SK-N-MC (cell line): ENCODE measurements around the gene SLC4A11.

Source experiments
- DNase-seq: peaks from one replicate; pipeline ENCODE4 v3.0.0-alpha.2; 2011; ENCODE audit warnings: low read depth, low spot score
- H3K27ac ChIP-seq: fragments of 200-600 bp; sonication (generic); 2 replicates; pipeline ENCODE4 v1.5.1; 2016; ENCODE audit warnings: mixed run types
- H3K36me3 ChIP-seq: fragments of 200-600 bp; sonication (generic); 2 replicates; pipeline ENCODE4 v1.6.1; 2017; ENCODE audit warnings: antibody characterized with exemption, low read length, mixed read lengths; ENCODE audit not compliant: insufficient read depth
- H3K4me3 ChIP-seq: fragments of 200-600 bp; sonication (generic); 2 replicates; pipeline ENCODE4 v1.5.1; 2016
- H3K9ac ChIP-seq: fragments of 200-600 bp; sonication (generic); 2 replicates; pipeline ENCODE4 v1.8.0; 2017; ENCODE audit warnings: mixed run types, mixed read lengths; ENCODE audit not compliant: insufficient read length
- H3K9me3 ChIP-seq: fragments of 200-600 bp; sonication (generic); 2 replicates; pipeline ENCODE4 v1.6.1; 2017; ENCODE audit warnings: low read depth, mild to moderate bottlenecking, antibody characterized with exemption, low read length, moderate library complexity, mixed read lengths
- EZH2 ChIP-seq: fragments of 200-600 bp; sonication (generic); IDR thresholded peaks from one replicate; pipeline ENCODE4 v1.6.1; 2017; ENCODE audit warnings: antibody characterized with exemption
- FOXP2 ChIP-seq: optimal IDR thresholded peaks from 2 replicates; pipeline ENCODE3; 2011; ENCODE audit warnings: mild to moderate bottlenecking, moderate library complexity; ENCODE audit not compliant: insufficient read depth; ENCODE audit errors: extremely low read length, control extremely low read depth
- POLR2AphosphoS5 ChIP-seq: IDR thresholded peaks from 2 replicates; pipeline ENCODE4 v1.6.1; 2012; ENCODE audit warnings: mild to moderate bottlenecking, low read depth, low read length, borderline replicate concordance

Gene SLC4A11

DNA sequence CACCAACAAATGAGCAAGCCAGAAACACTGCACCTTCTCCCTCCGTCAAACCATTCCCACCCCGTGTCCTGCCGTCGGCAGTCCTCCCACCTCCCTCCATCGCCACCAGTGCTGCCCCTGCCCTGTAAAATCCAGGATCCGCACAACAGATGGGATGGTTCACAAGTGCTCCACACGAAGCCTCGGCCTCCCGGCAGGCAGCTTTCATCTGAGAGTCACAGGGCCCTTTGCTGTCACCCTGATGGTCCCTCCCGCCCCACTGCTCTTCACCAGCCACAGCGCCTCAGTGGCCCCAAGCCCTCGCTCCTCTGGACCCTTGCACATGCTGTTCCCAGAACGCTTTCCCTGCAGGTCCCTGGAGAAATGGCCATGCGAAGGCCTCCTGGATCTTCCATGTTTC is 12.1 kb downstream of the SLC4A11 start:
- DNase-seq = no peak
- peaks cover 9% of the 10 kb centered on the region; the same call in 1 of the 2 replicates for H3K36me3 ChIP-seq
- no peak overlapping the region for H3K27ac ChIP-seq

GRCh38 chr20:3226093-3226492 is 12.9 kb downstream of the SLC4A11 start:
- H3K27ac ChIP-seq = no peak overlapping the region
- H3K9ac ChIP-seq = no peak overlapping the region
- H3K36me3 ChIP-seq = peaks cover 16% of the 10 kb centered on the region; the same call in 1 of the 2 replicates
- H3K9me3 ChIP-seq = no peaks in the 10 kb centered on the region
- DNase-seq = no peak
- TF ChIP-seq POLR2AphosphoS5 (no peak), EZH2 (no peak)
- no peak overlapping the region for H3K4me3 ChIP-seq

More for the DNA sequence above, 12.1 kb downstream of the SLC4A11 start:
- no peak for TF ChIP-seq EZH2
- TF ChIP-seq FOXP2 = no peak
- TF ChIP-seq POLR2AphosphoS5 = no peak
- Histone ChIP-seq H3K9me3 (no peaks in the 10 kb centered on the region), H3K4me3 (no peak overlapping the region), H3K9ac (no peak overlapping the region)

DNA sequence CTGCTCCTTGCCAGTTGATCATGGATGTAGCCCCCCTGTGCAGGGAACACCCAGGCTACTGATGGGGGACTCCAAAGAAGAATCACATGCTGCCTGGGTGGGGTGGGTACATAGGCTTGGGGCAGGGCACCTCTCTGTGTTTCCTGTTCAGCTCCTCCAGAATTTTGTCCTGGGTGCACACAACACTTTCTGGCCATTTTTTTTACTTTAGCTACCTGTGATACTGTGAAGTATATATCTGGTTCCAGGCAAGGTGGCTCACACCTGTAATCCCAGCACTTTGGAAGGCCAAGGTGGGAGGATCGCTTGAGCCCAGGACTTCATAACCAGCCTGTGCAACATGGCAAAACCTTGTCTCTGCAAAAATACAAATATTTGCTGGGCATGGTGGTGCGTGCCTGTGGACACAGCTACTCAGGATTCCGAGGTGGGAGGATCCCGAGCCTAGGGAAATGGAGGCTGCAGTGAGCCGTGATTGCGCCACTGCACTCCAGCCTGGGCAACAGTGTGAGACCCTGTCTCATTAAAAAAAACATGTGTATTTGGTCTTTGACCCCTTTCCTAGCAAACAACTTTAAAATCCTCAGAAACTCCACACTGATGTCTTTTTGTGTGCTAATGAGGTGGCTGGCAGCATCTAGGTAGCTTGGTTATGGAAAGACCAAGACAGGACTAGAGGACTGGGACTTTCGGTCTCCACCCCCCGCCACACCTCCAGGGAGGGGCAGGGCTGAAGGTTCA is 14.1 kb downstream of the SLC4A11 start:
- Histone ChIP-seq H3K9ac (no peak overlapping the region), H3K36me3 (peaks cover 17% of the 10 kb centered on the region; the same call in 1 of the 2 replicates), H3K9me3 (no peaks in the 10 kb centered on the region), H3K4me3 (no peak overlapping the region), H3K27ac (no peak overlapping the region)
- DNase-seq = no peak
- TF ChIP-seq EZH2 (no peak), POLR2AphosphoS5 (no peak), FOXP2 (no peak)

GRCh38 chr20:3223994-3224680 is 14.9 kb downstream of the SLC4A11 start:
- DNase-seq = no peak
- Histone ChIP-seq H3K27ac (no peak overlapping the region), H3K36me3 (peaks cover 17% of the 10 kb centered on the region; the same call in 1 of the 2 replicates), H3K4me3 (no peak overlapping the region), H3K9me3 (no peaks in the 10 kb centered on the region), H3K9ac (no peak overlapping the region)
- TF ChIP-seq POLR2AphosphoS5 (no peak), FOXP2 (no peak), EZH2 (no peak)

DNA sequence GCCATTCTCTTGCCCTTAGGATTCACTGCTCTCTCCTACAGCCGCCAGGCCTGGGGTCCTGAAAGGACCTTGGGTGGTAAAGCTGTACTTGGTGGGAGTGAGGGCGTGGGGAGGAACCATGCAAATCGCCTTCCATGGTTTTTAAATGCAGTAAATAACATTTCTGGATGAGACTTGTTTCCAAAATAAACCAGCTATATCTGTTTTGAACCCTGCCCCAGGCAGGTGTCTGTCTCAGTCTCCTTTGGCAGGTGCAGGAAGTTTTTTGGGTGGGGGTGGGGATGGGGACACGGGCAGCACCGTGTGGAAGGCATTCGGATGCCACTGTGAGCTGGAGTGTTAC is 15.4 kb downstream of the SLC4A11 start:
- no peak for DNase-seq
- TF ChIP-seq POLR2AphosphoS5 = no peak
- TF ChIP-seq EZH2 = no peak
- no peak for TF ChIP-seq FOXP2
- Histone ChIP-seq H3K27ac (no peak overlapping the region), H3K36me3 (peaks cover 18% of the 10 kb centered on the region; the same call in 1 of the 2 replicates), H3K9me3 (no peaks in the 10 kb centered on the region), H3K4me3 (no peak overlapping the region), H3K9ac (no peak overlapping the region)

GRCh38 chr20:3222635-3223600 is 16.1 kb downstream of the SLC4A11 start:
- H3K9ac ChIP-seq = no peak overlapping the region
- no peak overlapping the region for H3K4me3 ChIP-seq
- peaks cover 19% of the 10 kb centered on the region; the same call in 1 of the 2 replicates for H3K36me3 ChIP-seq
- H3K9me3 ChIP-seq = no peaks in the 10 kb centered on the region
- no peak overlapping the region for H3K27ac ChIP-seq
- DNase-seq = no peak
- TF ChIP-seq FOXP2 (no peak), POLR2AphosphoS5 (no peak), EZH2 (no peak)

DNA sequence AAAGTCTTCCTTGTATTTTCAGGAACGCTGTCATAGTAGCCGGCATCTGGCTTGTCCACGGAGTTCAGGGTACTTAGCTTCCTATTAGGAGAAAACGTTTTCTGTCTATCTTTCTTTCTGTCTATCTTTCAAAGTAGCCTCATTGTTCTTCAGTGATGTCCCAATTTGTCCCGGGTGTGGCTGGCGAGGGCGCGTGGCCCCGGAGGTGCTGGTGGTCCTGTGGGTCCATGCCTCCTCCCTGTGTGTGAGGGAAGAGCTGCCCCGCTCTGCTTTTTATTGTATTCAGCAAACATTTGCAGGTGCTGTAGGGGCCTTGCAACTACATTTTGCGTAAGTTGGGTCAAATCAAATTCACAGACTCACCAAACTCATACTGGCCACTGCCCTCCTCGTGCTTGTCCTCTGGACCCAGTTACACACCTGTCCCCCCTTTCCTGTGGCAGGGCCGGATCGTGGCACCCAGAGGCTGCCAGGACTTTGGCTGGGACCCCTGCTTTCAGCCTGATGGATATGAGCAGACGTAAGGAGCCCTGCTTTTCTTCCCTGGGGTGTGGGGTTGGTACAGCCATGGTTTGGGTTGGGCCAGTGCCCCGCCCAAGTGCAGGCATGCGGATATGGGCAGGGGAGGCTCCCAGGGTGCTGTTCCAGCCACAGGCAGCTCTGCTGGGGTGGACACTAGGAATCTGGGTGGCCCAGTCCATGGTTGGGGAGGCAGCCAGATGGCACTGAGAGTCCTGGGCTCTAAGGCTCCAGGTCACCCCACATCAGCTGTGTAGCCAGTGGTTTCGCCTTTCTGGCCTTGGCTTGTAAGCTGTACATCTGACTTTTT is 17.4 kb downstream of the SLC4A11 start:
- TF ChIP-seq POLR2AphosphoS5 = no peak
- TF ChIP-seq EZH2 = no peak
- TF ChIP-seq FOXP2 = no peak
- Histone ChIP-seq H3K36me3 (peaks cover 19% of the 10 kb centered on the region; the same call in 1 of the 2 replicates), H3K9me3 (no peaks in the 10 kb centered on the region), H3K27ac (no peak overlapping the region), H3K9ac (no peak overlapping the region), H3K4me3 (no peak overlapping the region)
- no peak for DNase-seq
